ENCODE measurements around the gene DOK3. TPM values are rescaled to one million over a fixed set of nuclear protein-coding genes. Genes with fewer than 3 reads are reported as not detected.

DOK3 gene
- total and polyA plus RNA-seq, 2 of the 13 experiments (the other 11 are each of a cell fraction or from before 2014, with no cell fraction given) = 1.4 to 1.5 TPM

- TF ChIP-seq HNF4G (IDR thresholded peaks at IDR 0.05; ENCODE audit: borderline replicate concordance, low read depth, low read length) (no peak), HNF4G (CRISPR knock-in tag; IDR thresholded peaks at IDR 0.05; ENCODE audit: borderline replicate concordance, low read depth) (0 out of 2 replicates have a peak, but pooled peaks have one; percentile 28), ZNF644 (CRISPR knock-in tag; IDR thresholded peaks at IDR 0.05; ENCODE audit: low read depth) (no peak), ARID4A (CRISPR knock-in tag; IDR thresholded peaks at IDR 0.05; ENCODE audit: borderline replicate concordance) (peak; percentile 45; the same call in 1 of the 2 replicates), KLF9 (CRISPR knock-in tag; IDR thresholded peaks at IDR 0.05; ENCODE audit: low read depth) (no peak), TBL1XR1 (IDR thresholded peaks at IDR 0.05; ENCODE audit: borderline replicate concordance, low read length, partially characterized antibody) (peak; percentile 49), TGIF2 (CRISPR knock-in tag; IDR thresholded peaks at IDR 0.05) (peak; percentile 74; the same call in 1 of the 2 replicates), ZNF234 (CRISPR knock-in tag; conservative IDR thresholded peaks at IDR 0.05) (0 out of 2 replicates have a peak, but pooled peaks have one; percentile 49), MAFK (conservative IDR thresholded peaks at IDR 0.05 in 1 of 2, IDR thresholded peaks at IDR 0.05 in 1 of 2; ENCODE audit: low read length in 2 of 2) (no peak), SSRP1 (CRISPR knock-in tag; IDR thresholded peaks at IDR 0.05) (no peak), RBFOX2 (IDR thresholded peaks at IDR 0.05; ENCODE audit: low read depth, low read length) (peak; percentile 47), ZNF263 (CRISPR knock-in tag; IDR thresholded peaks at IDR 0.05) (peak; percentile 55; the same call in 1 of the 2 replicates), ATF4 (CRISPR knock-in tag; IDR thresholded peaks at IDR 0.05) (no peak), CREB3 (CRISPR knock-in tag; IDR thresholded peaks at IDR 0.05) (no peak), NFIC (IDR thresholded peaks at IDR 0.05; ENCODE audit: low read length) (no peak), NR2F6 (IDR thresholded peaks at IDR 0.05) (no peak), NR2F6 (CRISPR knock-in tag; IDR thresholded peaks at IDR 0.05) (0 out of 2 replicates have a peak, but pooled peaks have one; percentile 8), ZNF780A (CRISPR knock-in tag; IDR thresholded peaks at IDR 0.05) (no peak), ZNF160 (CRISPR knock-in tag; IDR thresholded peaks at IDR 0.05) (no peak), STAT6 (CRISPR knock-in tag; IDR thresholded peaks at IDR 0.05; ENCODE audit: borderline replicate concordance) (no peak), ZNF564 (CRISPR knock-in tag; IDR thresholded peaks at IDR 0.05) (no peak), FOXA3 (CRISPR knock-in tag; IDR thresholded peaks at IDR 0.05) (peak; percentile 32), ZNF629 (CRISPR knock-in tag; conservative IDR thresholded peaks at IDR 0.05) (peak; percentile 27; the same call in 1 of the 2 replicates)
These were observed 55.1 kb downstream of the DOK3 start (continued) for GRCh38 chr5:177454397-177455035.
